ENCODE measurements around the gene TXNDC5.

The TXNDC5 gene

GRCh38 chr6:7851780-7852179 lies 58.8 kb downstream of the TXNDC5 start:
- no peak for DNase-seq (ENCODE audit: low spot score)

GRCh38 chr6:7848229-7848628 lies 62.4 kb downstream of the TXNDC5 start:
- DNase-seq (ENCODE audit: low spot score) = no peak

- no peak for DNase-seq (ENCODE audit: low spot score)
Observed at GRCh38 chr6:7846966-7847818, 63.4 kb downstream of the TXNDC5 start.

- DNase-seq (ENCODE audit: low spot score) = no peak
Observed at GRCh38 chr6:7841781-7842468, 68.7 kb downstream of the TXNDC5 start.

- no peak for DNase-seq (ENCODE audit: low spot score)
Observed at GRCh38 chr6:7836371-7837026, 74.1 kb downstream of the TXNDC5 start.

GRCh38 chr6:7833751-7834070 lies 76.9 kb downstream of the TXNDC5 start:
- DNase-seq (ENCODE audit: low spot score) = no peak

- DNase-seq (ENCODE audit: low spot score) = no peak
Observed at GRCh38 chr6:7832904-7833750, 77.5 kb downstream of the TXNDC5 start.
